Nephron progenitor cell (in vitro differentiated cells): ENCODE measurements around the gene ZBED5.

Source experiments
- DNase-seq: peaks from one replicate; pipeline ENCODE4 v3.0.0; 2021
- H3K27ac Mint-ChIP-seq: 2 replicates; pipeline ENCODE4 v1.8.0; 2021; ENCODE audit warnings: mild to moderate bottlenecking, moderate library complexity, mixed read lengths
- H3K27me3 Mint-ChIP-seq: 2 replicates; pipeline ENCODE4 v1.8.0; 2021; ENCODE audit warnings: mild to moderate bottlenecking, low read depth, mixed read lengths; ENCODE audit not compliant: poor library complexity
- H3K36me3 Mint-ChIP-seq: 2 replicates; pipeline ENCODE4 v1.8.0; 2021; ENCODE audit warnings: low read depth, mixed read lengths
- H3K4me1 Mint-ChIP-seq: 2 replicates; pipeline ENCODE4 v1.8.0; 2021; ENCODE audit warnings: mixed read lengths
- H3K4me3 Mint-ChIP-seq: 2 replicates; pipeline ENCODE4 v1.8.0; 2021; ENCODE audit warnings: mild to moderate bottlenecking, moderate library complexity, mixed read lengths
- H3K9me3 Mint-ChIP-seq: 2 replicates; pipeline ENCODE4 v1.8.0; 2021; ENCODE audit warnings: mild to moderate bottlenecking, moderate library complexity, mixed read lengths
- TF ChIP-seq, protein P1 (sequence below): fragments of 200-600 bp; sonication (generic); IDR thresholded peaks from 2 replicates; pipeline ENCODE4 v1.5.0; 2021; ENCODE audit warnings: antibody characterized with exemption

ZBED5 gene

DNA sequence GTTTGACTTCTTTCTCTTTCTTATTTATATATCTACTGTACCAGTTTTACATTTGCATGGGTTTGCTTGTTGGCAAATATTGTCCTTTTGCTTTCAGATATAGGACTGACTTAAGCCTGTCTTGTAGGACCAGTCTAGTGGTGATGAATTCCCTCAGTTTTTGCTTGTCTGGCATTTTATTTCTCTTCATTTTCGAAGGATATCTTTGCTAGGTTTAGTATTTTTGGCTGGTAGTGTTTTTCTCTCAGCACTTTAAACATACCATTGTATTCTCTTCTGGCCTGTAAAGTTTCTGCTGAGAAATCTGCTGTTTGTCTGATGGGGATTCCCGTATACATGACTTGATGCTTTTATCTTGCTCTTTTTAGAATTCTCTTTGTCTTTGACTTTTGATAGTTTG is 14.2 kb upstream of the ZBED5 start:
- Mint-ChIP-seq H3K27me3 (peaks cover 3% of the 10 kb centered on the region), H3K36me3 (peaks cover 67% of the 10 kb centered on the region), H3K4me1 (peaks cover 2% of the 10 kb centered on the region), H3K27ac (no peak overlapping the region), H3K9me3 (peaks cover 54% of the 10 kb centered on the region), H3K4me3 (no peak overlapping the region)
- TF ChIP-seq, protein P1, sequence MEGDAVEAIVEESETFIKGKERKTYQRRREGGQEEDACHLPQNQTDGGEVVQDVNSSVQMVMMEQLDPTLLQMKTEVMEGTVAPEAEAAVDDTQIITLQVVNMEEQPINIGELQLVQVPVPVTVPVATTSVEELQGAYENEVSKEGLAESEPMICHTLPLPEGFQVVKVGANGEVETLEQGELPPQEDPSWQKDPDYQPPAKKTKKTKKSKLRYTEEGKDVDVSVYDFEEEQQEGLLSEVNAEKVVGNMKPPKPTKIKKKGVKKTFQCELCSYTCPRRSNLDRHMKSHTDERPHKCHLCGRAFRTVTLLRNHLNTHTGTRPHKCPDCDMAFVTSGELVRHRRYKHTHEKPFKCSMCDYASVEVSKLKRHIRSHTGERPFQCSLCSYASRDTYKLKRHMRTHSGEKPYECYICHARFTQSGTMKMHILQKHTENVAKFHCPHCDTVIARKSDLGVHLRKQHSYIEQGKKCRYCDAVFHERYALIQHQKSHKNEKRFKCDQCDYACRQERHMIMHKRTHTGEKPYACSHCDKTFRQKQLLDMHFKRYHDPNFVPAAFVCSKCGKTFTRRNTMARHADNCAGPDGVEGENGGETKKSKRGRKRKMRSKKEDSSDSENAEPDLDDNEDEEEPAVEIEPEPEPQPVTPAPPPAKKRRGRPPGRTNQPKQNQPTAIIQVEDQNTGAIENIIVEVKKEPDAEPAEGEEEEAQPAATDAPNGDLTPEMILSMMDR = no peak
- DNase-seq = no peak

DNA sequence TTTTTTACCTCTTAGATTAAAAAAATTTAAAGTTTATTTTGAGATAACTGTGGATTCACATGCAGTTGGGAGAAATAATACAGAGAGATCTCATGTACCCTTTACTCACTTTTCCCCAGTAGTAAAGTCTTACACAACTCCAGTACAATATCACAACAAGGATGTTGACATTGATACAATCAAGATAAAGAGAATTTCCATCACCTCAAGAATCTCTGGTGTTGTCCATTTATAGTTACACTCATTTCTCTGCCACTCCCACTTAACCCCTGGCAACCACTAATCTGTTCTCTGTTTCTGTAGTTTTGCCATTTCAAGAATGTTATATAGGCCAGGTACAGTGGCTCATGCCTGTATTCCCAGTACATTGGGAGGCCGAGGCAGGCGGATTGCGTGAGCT is 10.5 kb upstream of the ZBED5 start:
- Mint-ChIP-seq H3K27me3 (peaks cover 3% of the 10 kb centered on the region), H3K27ac (no peak overlapping the region), H3K4me1 (peaks cover 6% of the 10 kb centered on the region), H3K36me3 (peaks cover 40% of the 10 kb centered on the region), H3K4me3 (no peak overlapping the region), H3K9me3 (peaks cover 36% of the 10 kb centered on the region)
- TF ChIP-seq, protein P1 = no peak
- DNase-seq = no peak

DNA sequence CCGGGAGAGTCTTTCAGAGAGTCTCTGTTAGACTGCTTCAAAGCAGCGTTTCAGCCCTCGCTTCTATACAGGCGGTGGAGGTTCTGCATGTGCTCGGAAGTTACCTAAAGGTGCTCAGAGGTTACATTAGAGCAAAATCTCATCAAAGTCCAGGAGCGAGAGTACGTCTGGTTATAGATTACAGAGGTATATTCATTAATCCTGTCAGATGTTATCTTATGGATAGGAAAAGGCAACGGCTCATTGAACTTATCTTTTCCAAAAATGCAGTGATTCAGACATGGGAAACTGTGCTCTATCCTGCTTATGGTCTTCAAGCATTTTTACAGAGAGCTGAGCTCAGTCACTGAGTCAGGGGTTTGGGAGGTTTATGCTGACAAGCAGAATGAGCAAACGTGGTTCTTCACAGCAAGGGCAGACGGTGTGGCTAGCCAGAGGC is 9.1 kb upstream of the ZBED5 start:
- H3K4me1 Mint-ChIP-seq = peaks cover 17% of the 10 kb centered on the region
- no peaks in the 10 kb centered on the region for H3K27me3 Mint-ChIP-seq
- peaks cover 26% of the 10 kb centered on the region for H3K36me3 Mint-ChIP-seq
- H3K27ac Mint-ChIP-seq = peak overlapping the region; percentile 88
- peaks cover 21% of the 10 kb centered on the region for H3K9me3 Mint-ChIP-seq
- DNase-seq = no peak
- TF ChIP-seq, protein P1 = no peak
- H3K4me3 Mint-ChIP-seq = no peak overlapping the region

DNA sequence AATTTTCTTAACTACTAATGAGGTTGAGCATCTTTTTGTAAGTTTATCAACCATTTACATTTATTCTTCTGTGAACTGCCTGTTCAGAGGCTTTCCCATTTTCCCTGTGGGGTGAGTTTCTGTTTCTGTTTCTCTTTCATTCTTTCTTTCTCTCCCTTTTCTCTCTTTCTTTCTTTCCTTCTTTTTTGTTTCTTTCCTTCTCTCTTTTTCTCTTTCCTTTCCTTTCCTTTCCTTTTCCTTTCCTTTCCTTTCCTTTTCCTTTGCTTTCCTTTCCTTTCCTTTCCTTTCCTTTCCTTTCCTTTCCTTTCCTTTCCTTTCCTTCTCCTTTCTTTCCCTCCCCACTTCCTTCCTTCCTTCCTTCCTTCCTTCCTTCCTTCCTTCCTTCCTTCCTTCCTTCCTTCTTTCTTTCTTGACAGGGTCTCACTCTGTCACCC is 8.0 kb upstream of the ZBED5 start:
- DNase-seq = no peak
- H3K36me3 Mint-ChIP-seq = peaks cover 15% of the 10 kb centered on the region
- H3K9me3 Mint-ChIP-seq = peaks cover 11% of the 10 kb centered on the region
- no peak overlapping the region for H3K4me3 Mint-ChIP-seq
- TF ChIP-seq, protein P1 = no peak
- no peak overlapping the region for H3K27ac Mint-ChIP-seq
- H3K4me1 Mint-ChIP-seq = peaks cover 17% of the 10 kb centered on the region
- H3K27me3 Mint-ChIP-seq = no peaks in the 10 kb centered on the region

DNA sequence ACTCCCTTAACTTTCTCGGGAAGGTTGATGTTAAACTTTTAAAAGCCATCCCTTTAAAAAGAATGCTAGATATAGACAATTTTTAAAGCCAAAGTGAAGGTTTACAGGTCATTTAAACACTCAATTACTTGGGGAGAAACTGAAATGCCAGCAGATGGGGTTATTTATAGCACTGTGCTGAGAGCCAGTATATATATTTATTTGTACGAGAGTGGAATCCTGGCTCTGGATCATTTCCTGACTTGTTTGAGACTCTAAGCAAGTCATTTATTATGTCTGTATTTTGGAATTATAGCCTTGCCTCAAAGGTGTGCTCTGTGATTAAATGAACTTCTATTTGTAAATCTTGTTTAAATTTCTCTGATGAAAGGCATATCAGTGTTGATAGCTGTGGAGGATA is 6.8 kb upstream of the ZBED5 start:
- H3K27ac Mint-ChIP-seq = no peak overlapping the region
- peaks cover 7% of the 10 kb centered on the region for H3K9me3 Mint-ChIP-seq
- no peak overlapping the region for H3K4me3 Mint-ChIP-seq
- peaks cover 26% of the 10 kb centered on the region for H3K4me1 Mint-ChIP-seq
- TF ChIP-seq, protein P1 = no peak
- no peaks in the 10 kb centered on the region for H3K27me3 Mint-ChIP-seq
- peaks cover 9% of the 10 kb centered on the region for H3K36me3 Mint-ChIP-seq
- no peak for DNase-seq

DNA sequence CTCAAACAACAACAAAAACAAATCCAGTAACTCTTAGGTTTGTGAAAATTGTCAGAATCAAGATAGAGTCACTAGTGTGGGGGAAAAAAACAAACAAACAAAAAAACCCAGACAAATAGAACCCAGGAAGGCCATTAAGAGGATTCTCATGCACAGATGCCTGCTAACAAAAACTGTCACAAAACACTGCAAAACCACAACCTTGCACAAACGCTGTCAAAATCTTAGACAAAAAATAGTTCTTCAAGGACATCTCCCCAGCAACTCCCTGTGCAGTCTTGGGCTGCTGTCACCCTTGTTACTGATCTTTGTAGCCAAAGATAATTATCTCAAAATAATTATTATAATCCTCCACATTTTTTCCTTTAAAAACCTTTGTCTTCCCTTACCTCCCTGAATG is 4.6 kb upstream of the ZBED5 start:
- TF ChIP-seq, protein P1 = no peak
- Mint-ChIP-seq H3K9me3 (peaks cover 7% of the 10 kb centered on the region), H3K36me3 (peaks cover 9% of the 10 kb centered on the region), H3K27me3 (no peaks in the 10 kb centered on the region), H3K4me3 (no peak overlapping the region), H3K27ac (peak overlapping the region; percentile 72), H3K4me1 (peaks cover 35% of the 10 kb centered on the region)
- DNase-seq = no peak
